H9 (cell line): ENCODE measurements around the gene KIF2C. TPM values are rescaled to one million over a fixed set of nuclear protein-coding genes. Genes with fewer than 3 reads are reported as not detected.

ENCODE experiments used
- DNase-seq: peaks from one replicate; pipeline ENCODE4 v3.0.0-alpha.2; 2017
- H2AFZ ChIP-seq: one replicate; pipeline ENCODE4 v1.6.1; 2013; ENCODE audit warnings: mild to moderate bottlenecking, low read length, control low read depth, moderate library complexity
- H2AK5ac ChIP-seq: 2 replicates; pipeline ENCODE4 v1.6.1; 2013; ENCODE audit warnings: low read length, control low read depth, mixed read lengths; ENCODE audit not compliant: insufficient read length
- H2BK120ac ChIP-seq: one replicate; pipeline ENCODE4 v1.6.1; 2013; ENCODE audit warnings: low read depth, mild to moderate bottlenecking, low read length, control low read depth, inconsistent platforms; ENCODE audit not compliant: poor library complexity, severe bottlenecking
- H2BK12ac ChIP-seq: 2 replicates; pipeline ENCODE4 v1.6.1; 2013; ENCODE audit warnings: low read length, control low read depth, mixed read lengths, low read depth; ENCODE audit not compliant: insufficient read length
- H2BK15ac ChIP-seq: 2 replicates; pipeline ENCODE4 v1.6.1; 2013; ENCODE audit warnings: low read depth, low read length, control low read depth
- H2BK20ac ChIP-seq: one replicate; pipeline ENCODE4 v1.6.1; 2013; ENCODE audit warnings: low read depth, mild to moderate bottlenecking, low read length, control low read depth, inconsistent platforms; ENCODE audit not compliant: poor library complexity, severe bottlenecking
- H2BK5ac ChIP-seq: 2 replicates; pipeline ENCODE4 v1.6.1; 2013; ENCODE audit warnings: low read length, control low read depth, mixed read lengths; ENCODE audit not compliant: insufficient read length
- H3K14ac ChIP-seq: 2 replicates; pipeline ENCODE4 v1.6.1; 2013; ENCODE audit warnings: low read length, control low read depth; ENCODE audit not compliant: insufficient read depth
- H3K18ac ChIP-seq: 2 replicates; pipeline ENCODE4 v1.6.1; 2013; ENCODE audit warnings: low read depth, mild to moderate bottlenecking, mixed read lengths, low read length, control low read depth; ENCODE audit not compliant: insufficient read length
- H3K23ac ChIP-seq: 2 replicates; pipeline ENCODE4 v1.6.1; 2013; ENCODE audit warnings: low read length, control low read depth, mixed read lengths, low read depth; ENCODE audit not compliant: insufficient read length
- H3K23me2 ChIP-seq: 2 replicates; pipeline ENCODE4 v1.6.1; 2013; ENCODE audit warnings: low read depth, mild to moderate bottlenecking, mixed read lengths, low read length, control low read depth; ENCODE audit not compliant: insufficient read length, poor library complexity, severe bottlenecking
- H3K27ac ChIP-seq: 2 replicates; pipeline ENCODE4 v1.5.1; 2013; ENCODE audit warnings: low read length, control low read depth, mixed read lengths, low read depth; ENCODE audit not compliant: insufficient read length
- H3K27me3 ChIP-seq: 2 replicates; pipeline ENCODE4 v1.6.1; 2013; ENCODE audit warnings: low read length, control low read depth, inconsistent platforms; ENCODE audit not compliant: insufficient read depth
- H3K4ac ChIP-seq: 2 replicates; pipeline ENCODE4 v1.6.1; 2013; ENCODE audit warnings: low read depth, mild to moderate bottlenecking, control low read depth, inconsistent platforms, low read length, moderate library complexity
- H3K4me1 ChIP-seq: 2 replicates; pipeline ENCODE4 v1.6.1; 2013; ENCODE audit warnings: low read length, control low read depth, inconsistent platforms; ENCODE audit not compliant: insufficient read depth
- H3K4me2 ChIP-seq: 2 replicates; pipeline ENCODE4 v1.6.1; 2013; ENCODE audit warnings: low read length, control low read depth, mixed read lengths; ENCODE audit not compliant: insufficient read length, insufficient read depth
- H3K56ac ChIP-seq: 2 replicates; pipeline ENCODE4 v1.6.1; 2013; ENCODE audit warnings: low read depth, mild to moderate bottlenecking, mixed read lengths, low read length, control low read depth; ENCODE audit not compliant: insufficient read length
- H3K79me1 ChIP-seq: 2 replicates; pipeline ENCODE4 v1.6.1; 2013; ENCODE audit warnings: low read depth, mild to moderate bottlenecking, moderate library complexity, low read length, control low read depth, inconsistent platforms; ENCODE audit not compliant: insufficient read depth, poor library complexity, severe bottlenecking
- H3K79me2 ChIP-seq: 2 replicates; pipeline ENCODE4 v1.6.1; 2013; ENCODE audit warnings: low read length, control low read depth, inconsistent platforms; ENCODE audit not compliant: insufficient read depth
- H3K9ac ChIP-seq: 2 replicates; pipeline ENCODE4 v1.6.1; 2013; ENCODE audit warnings: low read length, control low read depth, mixed read lengths; ENCODE audit not compliant: insufficient read length; ENCODE audit errors: extremely low read depth
- H3K9me3 ChIP-seq: one replicate; pipeline ENCODE4 v1.6.1; 2013; ENCODE audit warnings: low read depth, low read length, inconsistent platforms; ENCODE audit not compliant: control insufficient read depth
- H3T11ph ChIP-seq: one replicate; pipeline ENCODE4 v1.6.1; 2013; ENCODE audit warnings: mild to moderate bottlenecking, low read length, control low read depth, inconsistent platforms
- H4K20me1 ChIP-seq: one replicate; pipeline ENCODE4 v1.6.1; 2013; ENCODE audit not compliant: control insufficient read depth, insufficient read length, insufficient read depth
- H4K5ac ChIP-seq: 2 replicates; pipeline ENCODE4 v1.6.1; 2013; ENCODE audit warnings: low read depth, mild to moderate bottlenecking, mixed read lengths, low read length, control low read depth; ENCODE audit not compliant: insufficient read length
- H4K8ac ChIP-seq: replicated peaks from 2 replicates; pipeline ENCODE4 v1.6.1; 2013; ENCODE audit warnings: low read length, control low read depth, mixed read lengths, low read depth; ENCODE audit not compliant: insufficient read length
- H4K91ac ChIP-seq: 2 replicates; pipeline ENCODE4 v1.6.1; 2013; ENCODE audit warnings: low read depth, mild to moderate bottlenecking, moderate library complexity, mixed read lengths, low read length, control low read depth; ENCODE audit not compliant: insufficient read length
- H3K27ac Mint-ChIP-seq, 3 experiments: 2 replicates in 2 of 3; 3 replicates in 1 of 3; pipeline ENCODE4 v1.8.0; 2020 to 2021; ENCODE audit warnings: mixed read lengths in 3 of 3, mild to moderate bottlenecking in 1 of 3, moderate library complexity in 1 of 3
- H3K27me3 Mint-ChIP-seq: 2 replicates; pipeline ENCODE4 v1.8.0; 2021; ENCODE audit warnings: low read depth, mild to moderate bottlenecking, moderate library complexity, mixed read lengths
- H3K36me3 Mint-ChIP-seq, 3 experiments: 2 replicates in 2 of 3; 3 replicates in 1 of 3; pipeline ENCODE4 v1.8.0; 2020 to 2021; ENCODE audit warnings: low read depth in 3 of 3, mixed read lengths in 3 of 3; ENCODE audit not compliant: insufficient read depth in 1 of 3
- H3K4me1 Mint-ChIP-seq, 2 experiments: 2 replicates each; pipeline ENCODE4 v1.8.0; 2020; ENCODE audit warnings: mixed read lengths in 2 of 2
- H3K4me3 Mint-ChIP-seq, 2 experiments: 2 replicates in 1 of 2; 3 replicates in 1 of 2; pipeline ENCODE4 v1.8.0; 2020 to 2021; ENCODE audit warnings: mild to moderate bottlenecking in 2 of 2, mixed read lengths in 2 of 2, moderate library complexity in 1 of 2
- H3K9me3 Mint-ChIP-seq, 2 experiments: 2 replicates in 1 of 2; 3 replicates in 1 of 2; pipeline ENCODE4 v1.8.0; 2020; ENCODE audit warnings: mild to moderate bottlenecking in 2 of 2, mixed read lengths in 2 of 2, moderate library complexity in 1 of 2
- WGBS: extraction: QIAGEN DNeasy Blood & Tissue Kit; methylation state at CpG from one replicate; pipeline ENCODE4 v1.1.7; 2013; ENCODE audit warnings: missing lambda C conversion rate, low lambda C conversion rate, mixed read lengths; ENCODE audit not compliant: insufficient read length; ENCODE audit errors: extremely low coverage; 5-methylcytosine and 5-hydroxymethylcytosine counted together
- total RNA-seq: library from RNA; stranded (reverse); gene quantifications from 2 replicates; pipeline ENCODE4 v1.2.1, GENCODE V29; 2021
- TF ChIP-seq, protein P1 (sequence below): fragments of 200-600 bp; sonication (generic); conservative IDR thresholded peaks from 3 replicates; pipeline ENCODE4 v1.8.0; 2021; ENCODE audit warnings: antibody characterized with exemption, mild to moderate bottlenecking

The KIF2C gene
- total RNA-seq, 1 experiment from 2014 or later, result 73.1 TPM

DNA sequence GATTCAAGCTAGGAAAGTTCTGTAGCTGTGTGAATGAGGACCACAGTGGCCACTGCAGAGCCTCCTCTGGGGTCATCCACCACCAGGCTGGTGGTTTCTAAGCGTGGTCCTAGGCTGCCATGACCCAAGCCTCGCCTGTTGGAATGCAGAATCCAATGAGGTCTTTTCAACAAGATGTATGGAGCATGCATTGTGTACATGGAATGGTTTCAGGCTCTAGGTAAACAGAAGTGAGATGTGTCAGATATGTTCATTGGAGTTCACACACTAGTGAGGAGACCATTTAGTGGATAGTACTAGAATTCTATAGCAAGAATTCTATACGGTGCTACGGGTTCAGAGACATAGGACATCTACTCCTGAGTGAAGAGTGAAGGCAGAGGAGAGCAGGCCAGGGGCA is 19.4 kb upstream of the KIF2C start:
- H3T11ph ChIP-seq, result no peak overlapping the region
- no peak overlapping the region for H3K56ac ChIP-seq
- no CpG with 5 or more reads among the region's 4 CpGs for WGBS
- H2BK12ac ChIP-seq, result no peak overlapping the region
- H2BK120ac ChIP-seq, result no peak overlapping the region
- Mint-ChIP-seq H3K36me3 (no peaks in the 10 kb centered on the region), H3K9me3 (no peaks in the 10 kb centered on the region), H3K4me1 (peaks cover 8 to 11% of the 10 kb centered on the region in 2 experiments), H3K4me3 (no peak overlapping the region), H3K27me3 (no peaks in the 10 kb centered on the region), H3K27ac (no peak overlapping the region; a peak in 1 of 7 replicates)
- no peaks in the 10 kb centered on the region for H3K27me3 ChIP-seq
- H2BK20ac ChIP-seq, result no peak overlapping the region
- H4K91ac ChIP-seq, result no peak overlapping the region
- no peak overlapping the region for H2BK5ac ChIP-seq
- no peak overlapping the region for H3K27ac ChIP-seq
- no peak overlapping the region for H3K18ac ChIP-seq
- H2AFZ ChIP-seq, result no peak overlapping the region
- H3K14ac ChIP-seq, result no peak overlapping the region
- H3K79me2 ChIP-seq, result no peaks in the 10 kb centered on the region
- DNase-seq, result no peak
- H3K4me1 ChIP-seq, result no peaks in the 10 kb centered on the region
- no peak overlapping the region for H3K23ac ChIP-seq
- H4K8ac ChIP-seq, result no peak overlapping the region
- H3K9ac ChIP-seq, result no peak overlapping the region
- TF ChIP-seq, protein P1, sequence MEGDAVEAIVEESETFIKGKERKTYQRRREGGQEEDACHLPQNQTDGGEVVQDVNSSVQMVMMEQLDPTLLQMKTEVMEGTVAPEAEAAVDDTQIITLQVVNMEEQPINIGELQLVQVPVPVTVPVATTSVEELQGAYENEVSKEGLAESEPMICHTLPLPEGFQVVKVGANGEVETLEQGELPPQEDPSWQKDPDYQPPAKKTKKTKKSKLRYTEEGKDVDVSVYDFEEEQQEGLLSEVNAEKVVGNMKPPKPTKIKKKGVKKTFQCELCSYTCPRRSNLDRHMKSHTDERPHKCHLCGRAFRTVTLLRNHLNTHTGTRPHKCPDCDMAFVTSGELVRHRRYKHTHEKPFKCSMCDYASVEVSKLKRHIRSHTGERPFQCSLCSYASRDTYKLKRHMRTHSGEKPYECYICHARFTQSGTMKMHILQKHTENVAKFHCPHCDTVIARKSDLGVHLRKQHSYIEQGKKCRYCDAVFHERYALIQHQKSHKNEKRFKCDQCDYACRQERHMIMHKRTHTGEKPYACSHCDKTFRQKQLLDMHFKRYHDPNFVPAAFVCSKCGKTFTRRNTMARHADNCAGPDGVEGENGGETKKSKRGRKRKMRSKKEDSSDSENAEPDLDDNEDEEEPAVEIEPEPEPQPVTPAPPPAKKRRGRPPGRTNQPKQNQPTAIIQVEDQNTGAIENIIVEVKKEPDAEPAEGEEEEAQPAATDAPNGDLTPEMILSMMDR, result no peak
- H3K79me1 ChIP-seq, result no peaks in the 10 kb centered on the region
- H3K4ac ChIP-seq, result no peak overlapping the region
- no peak overlapping the region for H4K5ac ChIP-seq
- H2AK5ac ChIP-seq, result no peak overlapping the region
- no peak overlapping the region for H3K4me2 ChIP-seq
- no peaks in the 10 kb centered on the region for H3K23me2 ChIP-seq
- no peaks in the 10 kb centered on the region for H4K20me1 ChIP-seq
- H2BK15ac ChIP-seq, result no peak overlapping the region
- no peaks in the 10 kb centered on the region for H3K9me3 ChIP-seq
